ENCODE data around the gene RBPMS2.

DNA sequence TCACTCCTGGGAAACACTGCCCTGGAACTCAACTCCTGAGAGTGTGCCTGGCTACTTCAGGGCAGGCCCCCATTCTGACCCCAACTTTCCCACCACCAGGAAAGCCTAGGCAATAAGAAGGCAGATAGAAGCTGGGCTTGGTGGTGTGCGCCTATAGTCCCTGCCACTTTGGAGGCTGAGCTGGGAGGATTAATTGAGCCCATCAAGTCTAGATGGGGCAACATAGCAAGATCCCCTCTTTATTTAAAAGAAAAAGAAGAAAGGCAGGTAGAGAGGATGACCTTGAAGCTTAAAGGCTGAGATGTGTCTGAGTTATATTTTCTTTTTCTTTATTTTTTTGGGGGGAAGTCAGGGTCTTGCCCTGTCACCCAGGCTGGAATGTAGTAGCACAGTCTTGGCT lies 4.2 kb upstream of the RBPMS2 start:
- TF ChIP-seq, protein P1, sequence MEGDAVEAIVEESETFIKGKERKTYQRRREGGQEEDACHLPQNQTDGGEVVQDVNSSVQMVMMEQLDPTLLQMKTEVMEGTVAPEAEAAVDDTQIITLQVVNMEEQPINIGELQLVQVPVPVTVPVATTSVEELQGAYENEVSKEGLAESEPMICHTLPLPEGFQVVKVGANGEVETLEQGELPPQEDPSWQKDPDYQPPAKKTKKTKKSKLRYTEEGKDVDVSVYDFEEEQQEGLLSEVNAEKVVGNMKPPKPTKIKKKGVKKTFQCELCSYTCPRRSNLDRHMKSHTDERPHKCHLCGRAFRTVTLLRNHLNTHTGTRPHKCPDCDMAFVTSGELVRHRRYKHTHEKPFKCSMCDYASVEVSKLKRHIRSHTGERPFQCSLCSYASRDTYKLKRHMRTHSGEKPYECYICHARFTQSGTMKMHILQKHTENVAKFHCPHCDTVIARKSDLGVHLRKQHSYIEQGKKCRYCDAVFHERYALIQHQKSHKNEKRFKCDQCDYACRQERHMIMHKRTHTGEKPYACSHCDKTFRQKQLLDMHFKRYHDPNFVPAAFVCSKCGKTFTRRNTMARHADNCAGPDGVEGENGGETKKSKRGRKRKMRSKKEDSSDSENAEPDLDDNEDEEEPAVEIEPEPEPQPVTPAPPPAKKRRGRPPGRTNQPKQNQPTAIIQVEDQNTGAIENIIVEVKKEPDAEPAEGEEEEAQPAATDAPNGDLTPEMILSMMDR (conservative IDR thresholded peaks at IDR 0.05 in 1 of 2, IDR thresholded peaks at IDR 0.05 in 1 of 2; ENCODE audit: low read depth in 1 of 2, low read length in 2 of 2) = no peak
- no peak for TF ChIP-seq EZH2 (IDR thresholded peaks at IDR 0.05; ENCODE audit: low read length, missing control alignments)
